Osteocyte (in vitro differentiated cells): ENCODE measurements around the gene KSR2. TPM values are rescaled to one million over a fixed set of nuclear protein-coding genes. Genes with fewer than 3 reads are reported as not detected.
"Not testable (repeated sequence)": the region's sequence is repeated elsewhere in the genome, so short reads cannot be mapped to it uniquely, and the experiment has no call there.

Experiments
- DNase-seq: peaks from one replicate; pipeline ENCODE4 v3.0.0; 2021; ENCODE audit warnings: mixed read lengths; ENCODE audit not compliant: unreplicated experiment; ENCODE audit errors: extremely low spot score
- H3K27ac Mint-ChIP-seq: one replicate; pipeline ENCODE4 v1.8.0; 2021; ENCODE audit warnings: mild to moderate bottlenecking, mixed read lengths; ENCODE audit not compliant: unreplicated experiment
- H3K27me3 Mint-ChIP-seq: one replicate; pipeline ENCODE4 v1.8.0; 2021; ENCODE audit warnings: mixed read lengths; ENCODE audit not compliant: unreplicated experiment
- H3K36me3 Mint-ChIP-seq: one replicate; pipeline ENCODE4 v1.8.0; 2021; ENCODE audit warnings: mixed read lengths; ENCODE audit not compliant: unreplicated experiment
- H3K4me1 Mint-ChIP-seq: one replicate; pipeline ENCODE4 v1.8.0; 2021; ENCODE audit warnings: mixed read lengths; ENCODE audit not compliant: unreplicated experiment
- H3K4me3 Mint-ChIP-seq: one replicate; pipeline ENCODE4 v1.8.0; 2021; ENCODE audit warnings: mild to moderate bottlenecking, moderate library complexity, mixed read lengths; ENCODE audit not compliant: unreplicated experiment
- H3K9me3 Mint-ChIP-seq: one replicate; pipeline ENCODE4 v1.8.0; 2021; ENCODE audit warnings: mixed read lengths; ENCODE audit not compliant: unreplicated experiment
- CTCF ChIP-seq: fragments of 200-600 bp; sonication (generic); IDR thresholded peaks from 2 replicates; pipeline ENCODE4 v1.5.0; 2021; ENCODE audit warnings: antibody characterized with exemption, mild to moderate bottlenecking, moderate library complexity
- total RNA-seq: library from RNA; stranded (reverse); gene quantifications from 2 replicates; pipeline ENCODE4 v1.2.1, GENCODE V29; 2021

The KSR2 gene
- total RNA-seq, 1 donor from 2014 or later = not detected

DNA sequence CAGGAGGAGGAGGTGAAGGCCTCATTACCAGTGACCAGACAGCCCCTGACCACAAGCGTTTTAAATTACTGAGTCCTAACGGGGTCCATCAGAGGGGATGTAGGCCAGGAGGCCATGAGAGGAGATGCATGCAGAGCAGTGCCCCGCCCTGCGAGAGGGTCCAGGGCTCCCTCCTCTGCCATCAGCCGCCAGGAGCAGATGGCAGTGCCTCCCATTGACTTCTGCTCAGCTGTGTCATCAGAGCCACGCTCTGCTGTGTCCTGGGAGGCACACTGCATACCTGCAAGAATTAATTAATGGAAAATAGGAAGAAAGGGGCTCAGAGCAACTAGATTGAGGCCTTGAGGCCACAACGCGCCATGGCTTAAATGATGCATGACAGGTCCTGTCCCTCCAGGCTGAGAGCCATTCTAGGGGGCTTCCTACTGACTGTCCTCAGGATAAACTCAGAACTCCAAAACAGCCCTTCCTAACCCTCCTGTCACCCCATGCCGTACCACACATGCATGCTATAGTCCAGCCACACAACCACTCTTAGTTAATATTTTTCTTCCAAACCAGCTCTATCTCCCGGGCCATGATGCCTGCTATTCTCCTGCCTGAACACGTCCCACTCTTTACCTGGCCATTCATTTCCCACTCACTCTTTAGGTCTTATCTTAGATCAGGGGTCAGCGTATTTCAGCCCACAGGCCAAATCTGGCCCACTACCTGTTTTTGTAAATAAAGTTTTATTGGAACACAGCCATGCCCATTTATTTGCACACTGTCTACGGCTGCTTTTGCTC lies 235.8 kb downstream of the KSR2 start:
- H3K27ac Mint-ChIP-seq = no peak overlapping the region
- no peak for DNase-seq
- H3K4me1 Mint-ChIP-seq = peaks cover 8% of the 10 kb centered on the region
- no peak for TF ChIP-seq CTCF
- no peak overlapping the region for H3K4me3 Mint-ChIP-seq
- H3K27me3 Mint-ChIP-seq = peaks cover 7% of the 10 kb centered on the region
- H3K36me3 Mint-ChIP-seq = no peaks in the 10 kb centered on the region
- no peaks in the 10 kb centered on the region for H3K9me3 Mint-ChIP-seq

DNA sequence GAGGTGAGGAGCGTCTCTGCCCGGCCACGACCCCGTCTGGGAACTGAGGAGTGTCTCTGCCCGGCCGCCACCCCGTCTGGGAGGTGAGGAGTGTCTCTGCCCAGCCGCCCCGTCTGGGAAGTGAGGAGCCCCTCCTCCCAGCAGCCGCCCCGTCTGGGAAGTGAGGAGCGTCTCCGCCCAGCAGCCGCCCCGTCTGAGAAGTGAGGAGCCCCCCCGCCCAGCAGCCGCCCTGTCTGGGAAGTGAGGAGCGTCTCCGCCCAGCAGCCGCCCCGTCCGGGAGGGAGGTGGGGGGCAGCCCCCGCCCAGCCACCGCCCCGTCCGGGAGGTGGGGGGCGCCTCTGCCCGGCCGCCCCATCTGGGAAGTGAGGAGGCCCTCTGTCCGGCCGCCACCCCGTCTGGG lies 237.7 kb downstream of the KSR2 start:
- H3K9me3 Mint-ChIP-seq, H3K27ac Mint-ChIP-seq, H3K36me3 Mint-ChIP-seq, DNase-seq, H3K4me3 Mint-ChIP-seq, H3K4me1 Mint-ChIP-seq: not testable (repeated sequence)
- peaks cover 23% of the 10 kb centered on the region for H3K27me3 Mint-ChIP-seq

DNA sequence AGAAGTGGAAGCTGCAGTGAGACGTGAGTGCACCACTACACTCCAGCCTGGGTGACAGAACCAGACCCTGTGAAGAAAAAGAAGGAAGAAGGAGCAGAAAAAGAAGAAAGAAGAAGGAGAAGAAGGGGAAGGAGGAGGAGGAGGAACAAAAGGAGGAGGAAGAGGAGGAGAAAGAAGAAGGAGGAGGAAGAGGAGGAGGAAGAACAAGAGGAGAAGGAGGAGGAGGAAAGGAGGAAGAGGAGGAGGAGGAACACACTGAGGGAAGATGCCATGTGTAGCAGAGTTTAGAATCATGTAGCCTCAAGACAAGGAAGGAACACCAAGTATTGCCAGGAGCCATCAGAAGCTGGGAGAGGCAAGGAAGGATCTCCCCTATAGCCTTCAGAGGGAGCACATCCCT lies 241.5 kb downstream of the KSR2 start:
- Mint-ChIP-seq H3K27ac (no peak overlapping the region), H3K4me3 (no peak overlapping the region), H3K4me1 (no peaks in the 10 kb centered on the region), H3K36me3 (no peaks in the 10 kb centered on the region), H3K9me3 (no peaks in the 10 kb centered on the region), H3K27me3 (peaks cover 38% of the 10 kb centered on the region)
- no peak for TF ChIP-seq CTCF
- DNase-seq = no peak

DNA sequence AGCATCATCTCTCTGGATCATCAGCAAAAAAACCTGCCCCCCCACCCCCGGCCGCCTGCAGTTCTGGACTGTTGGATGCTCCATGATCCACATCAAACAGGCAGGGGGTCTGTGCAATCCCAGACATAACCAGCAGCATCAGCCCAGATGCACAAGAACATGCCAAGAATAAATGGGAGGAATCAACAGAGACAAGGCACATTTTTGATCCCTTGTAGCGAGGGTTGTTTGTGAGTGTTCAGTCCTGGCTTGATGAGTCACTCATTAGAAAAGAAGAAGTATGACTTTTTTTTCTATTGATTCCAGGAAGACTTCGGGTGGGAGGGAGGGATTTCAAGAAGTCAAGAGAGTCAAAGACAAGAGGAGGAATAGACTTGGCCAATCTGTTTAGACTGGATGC lies 244.2 kb downstream of the KSR2 start:
- Mint-ChIP-seq H3K4me1 (no peaks in the 10 kb centered on the region), H3K4me3 (no peak overlapping the region), H3K9me3 (no peaks in the 10 kb centered on the region), H3K27ac (no peak overlapping the region), H3K36me3 (no peaks in the 10 kb centered on the region), H3K27me3 (peaks cover 46% of the 10 kb centered on the region)
- no peak for TF ChIP-seq CTCF
- DNase-seq = no peak

GRCh38 chr12:117718559-117718958 lies 250.2 kb downstream of the KSR2 start:
- no peak for TF ChIP-seq CTCF
- no peaks in the 10 kb centered on the region for H3K4me1 Mint-ChIP-seq
- H3K27ac Mint-ChIP-seq = no peak overlapping the region
- no peaks in the 10 kb centered on the region for H3K9me3 Mint-ChIP-seq
- H3K27me3 Mint-ChIP-seq = peaks cover 40% of the 10 kb centered on the region
- no peak for DNase-seq
- no peak overlapping the region for H3K4me3 Mint-ChIP-seq
- H3K36me3 Mint-ChIP-seq = no peaks in the 10 kb centered on the region
